Vagina (tissue), 2 donors: ENCODE results near the gene SSBP4. TPM values are rescaled to one million over a fixed set of nuclear protein-coding genes. Genes with fewer than 3 reads are reported as not detected.

Source experiments
- DNase-seq, 2 donors: peaks; one replicate each; pipeline ENCODE4 v3.0.0-alpha.2; 2017; ENCODE audit errors: extremely low spot score in 2 of 2
- H3K27ac ChIP-seq: fragments of 200-600 bp; sonication (generic); one replicate; pipeline ENCODE4 v1.5.1; 2019
- H3K27me3 ChIP-seq: fragments of 200-600 bp; sonication (generic); one replicate; pipeline ENCODE4 v1.5.1; 2019
- H3K36me3 ChIP-seq, 2 donors: fragments of 200-600 bp; sonication (generic); one replicate each; pipeline ENCODE4 v1.5.1; 2017 to 2019
- H3K4me1 ChIP-seq: fragments of 200-600 bp; sonication (generic); one replicate; pipeline ENCODE4 v1.5.1; 2019
- H3K4me3 ChIP-seq, 2 donors: fragments of 200-600 bp; sonication (generic); 1 replicate in 1 of 2; 2 replicates in 1 of 2; pipeline ENCODE4 v1.5.1; 2016 to 2019
- H3K9me3 ChIP-seq: fragments of 200-600 bp; sonication (generic); one replicate; pipeline ENCODE4 v1.5.1; 2019
- POLR2A ChIP-seq, 2 donors: fragments of 450-650 bp; IDR thresholded peaks; one replicate each; pipeline ENCODE4 v1.6.1; 2017; ENCODE audit warnings: antibody characterized with exemption in 2 of 2, mild to moderate bottlenecking in 2 of 2, moderate library complexity in 2 of 2
- POLR2AphosphoS5 ChIP-seq, 2 donors: sonication (generic); formaldehyde crosslinking; IDR thresholded peaks; one replicate each; pipeline ENCODE4 v1.9.0; 2017; ENCODE audit warnings: antibody characterized with exemption in 2 of 2, mild to moderate bottlenecking in 2 of 2, low read depth in 1 of 2; ENCODE audit not compliant: insufficient read depth in 1 of 2
- intact Hi-C: fragments of 100-400 bp; cut with DNase I; formaldehyde crosslinking; loops from one replicate; pipeline ENCODE4 v1.15.1; 2023
- total RNA-seq: library from RNA; depleted of rRNA; stranded (reverse); fragments of >200 nt; gene quantifications from one replicate; pipeline ENCODE4 v1.2.3, GENCODE V29; 2016
- TF ChIP-seq, protein P1 (sequence below), 3 experiments: fragments of 450-650 bp in 2 of 3; fragments of 200-600 bp in 1 of 3; sonication (generic) in 1 of 3; IDR thresholded peaks; one replicate each; pipeline ENCODE4 v1.5.1; 2017 to 2019; ENCODE audit warnings: antibody characterized with exemption in 3 of 3, mild to moderate bottlenecking in 2 of 3, moderate library complexity in 2 of 3

Gene SSBP4
- total RNA-seq, 1 donor from 2014 or later, result 72.7 TPM

DNA sequence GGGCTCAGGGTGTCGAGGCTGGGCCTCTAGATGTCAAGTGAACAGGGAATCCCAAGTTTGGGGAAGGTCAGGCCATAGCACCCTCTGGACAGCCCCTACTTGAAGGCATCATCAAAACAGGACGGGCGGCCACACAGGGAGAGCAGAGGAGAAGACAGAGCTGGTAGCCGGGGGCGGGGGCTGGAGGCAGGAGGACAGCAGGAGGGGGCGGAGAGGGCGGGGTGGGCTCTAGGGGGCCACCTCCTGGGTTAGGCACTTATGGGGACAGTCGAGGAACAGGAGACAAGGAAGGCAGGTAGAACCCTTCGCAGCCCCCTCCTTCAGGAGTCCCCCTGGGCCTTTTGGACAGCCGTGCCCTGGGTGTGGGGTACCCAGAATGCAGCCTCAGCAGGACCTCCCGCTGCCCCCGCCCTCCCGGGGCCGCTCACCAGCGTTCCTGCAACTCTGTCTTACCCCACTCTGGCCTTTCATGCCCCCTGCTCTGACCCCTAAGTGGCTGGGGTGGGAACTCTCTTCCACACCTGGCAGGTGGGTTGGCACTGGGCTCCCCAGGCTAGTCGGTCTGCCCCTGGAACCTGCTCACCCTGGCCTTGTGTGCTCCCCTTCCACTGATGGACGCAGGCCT, 5.8 kb downstream of the SSBP4 start:
- no peaks in the 10 kb centered on the region for H3K9me3 ChIP-seq
- TF ChIP-seq, protein P1, sequence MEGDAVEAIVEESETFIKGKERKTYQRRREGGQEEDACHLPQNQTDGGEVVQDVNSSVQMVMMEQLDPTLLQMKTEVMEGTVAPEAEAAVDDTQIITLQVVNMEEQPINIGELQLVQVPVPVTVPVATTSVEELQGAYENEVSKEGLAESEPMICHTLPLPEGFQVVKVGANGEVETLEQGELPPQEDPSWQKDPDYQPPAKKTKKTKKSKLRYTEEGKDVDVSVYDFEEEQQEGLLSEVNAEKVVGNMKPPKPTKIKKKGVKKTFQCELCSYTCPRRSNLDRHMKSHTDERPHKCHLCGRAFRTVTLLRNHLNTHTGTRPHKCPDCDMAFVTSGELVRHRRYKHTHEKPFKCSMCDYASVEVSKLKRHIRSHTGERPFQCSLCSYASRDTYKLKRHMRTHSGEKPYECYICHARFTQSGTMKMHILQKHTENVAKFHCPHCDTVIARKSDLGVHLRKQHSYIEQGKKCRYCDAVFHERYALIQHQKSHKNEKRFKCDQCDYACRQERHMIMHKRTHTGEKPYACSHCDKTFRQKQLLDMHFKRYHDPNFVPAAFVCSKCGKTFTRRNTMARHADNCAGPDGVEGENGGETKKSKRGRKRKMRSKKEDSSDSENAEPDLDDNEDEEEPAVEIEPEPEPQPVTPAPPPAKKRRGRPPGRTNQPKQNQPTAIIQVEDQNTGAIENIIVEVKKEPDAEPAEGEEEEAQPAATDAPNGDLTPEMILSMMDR (IDR thresholded peaks at IDR 0.05), result no peak
- no peak for TF ChIP-seq POLR2A (IDR thresholded peaks at IDR 0.05)
- TF ChIP-seq POLR2AphosphoS5 (IDR thresholded peaks at IDR 0.05; ENCODE audit: insufficient read depth in 1 of 2, low read depth in 1 of 2), result no peak
- H3K4me3 ChIP-seq, result no peak overlapping the region
- no peaks in the 10 kb centered on the region for H3K36me3 ChIP-seq
- intact Hi-C loops, result no loop called here
- peaks cover 95% of the 10 kb centered on the region for H3K4me1 ChIP-seq
- no peak for DNase-seq
- peak overlapping the region; percentile 86 for H3K27ac ChIP-seq
- H3K27me3 ChIP-seq, result no peaks in the 10 kb centered on the region

GRCh38 chr19:18425515-18426415, 6.6 kb downstream of the SSBP4 start:
- DNase-seq, result no peak
- peaks cover 95% of the 10 kb centered on the region for H3K4me1 ChIP-seq
- intact Hi-C loops, result no loop called here

DNA sequence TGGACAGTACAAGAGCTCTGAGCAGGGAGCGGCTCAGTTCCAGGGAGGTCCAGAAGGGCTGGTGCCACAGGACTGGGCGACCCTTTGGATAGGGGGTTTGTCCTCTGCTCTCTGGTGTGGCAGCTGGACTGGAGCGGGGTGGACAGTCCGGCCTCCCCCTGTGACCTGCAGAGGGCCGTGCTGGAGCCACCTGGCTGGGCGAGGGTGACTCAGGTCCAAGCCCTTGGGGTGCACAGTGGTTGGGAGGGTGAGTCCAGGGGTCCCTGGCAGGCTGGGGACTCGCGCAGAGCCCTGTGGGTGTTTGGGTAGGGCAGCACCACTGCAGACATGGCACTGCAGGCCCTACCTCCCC, 7.2 kb downstream of the SSBP4 start:
- Histone ChIP-seq H3K27ac (peak overlapping the region; percentile 86), H3K4me1 (peaks cover 89% of the 10 kb centered on the region), H3K36me3 (no peaks in the 10 kb centered on the region), H3K9me3 (no peaks in the 10 kb centered on the region), H3K27me3 (no peaks in the 10 kb centered on the region), H3K4me3 (no peak overlapping the region)
- no peak for DNase-seq
- intact Hi-C loops, result no loop called here
- no peak for TF ChIP-seq POLR2AphosphoS5 (IDR thresholded peaks at IDR 0.05; ENCODE audit: insufficient read depth in 1 of 2, low read depth in 1 of 2)
- TF ChIP-seq POLR2A (IDR thresholded peaks at IDR 0.05), result no peak

More at GRCh38 chr19:18425515-18426415, 6.6 kb downstream of the SSBP4 start:
- Histone ChIP-seq H3K9me3 (no peaks in the 10 kb centered on the region), H3K4me3 (peak overlapping the region in 1 of 2 donors; percentile 8), H3K27me3 (no peaks in the 10 kb centered on the region), H3K36me3 (no peaks in the 10 kb centered on the region), H3K27ac (peak overlapping the region; percentile 86)
- TF ChIP-seq POLR2A (IDR thresholded peaks at IDR 0.05) (no peak), POLR2AphosphoS5 (IDR thresholded peaks at IDR 0.05; ENCODE audit: insufficient read depth in 1 of 2, low read depth in 1 of 2) (no peak)
- TF ChIP-seq, protein P1 (IDR thresholded peaks at IDR 0.05), result no peak

GRCh38 chr19:18427080-18427742, 8.0 kb downstream of the SSBP4 start:
- intact Hi-C loops, result no loop called here
- H3K27ac ChIP-seq, result peak overlapping the region; percentile 86
- H3K4me3 ChIP-seq, result no peak overlapping the region
- DNase-seq, result no peak
- no peaks in the 10 kb centered on the region for H3K27me3 ChIP-seq
- no peak for TF ChIP-seq POLR2AphosphoS5 (IDR thresholded peaks at IDR 0.05; ENCODE audit: insufficient read depth in 1 of 2, low read depth in 1 of 2)
- no peak for TF ChIP-seq POLR2A (IDR thresholded peaks at IDR 0.05)
- TF ChIP-seq, protein P1 (IDR thresholded peaks at IDR 0.05), result no peak
- H3K36me3 ChIP-seq, result no peaks in the 10 kb centered on the region
- H3K9me3 ChIP-seq, result no peaks in the 10 kb centered on the region
- peaks cover 82% of the 10 kb centered on the region for H3K4me1 ChIP-seq

GRCh38 chr19:18427743-18428113, 8.5 kb downstream of the SSBP4 start:
- DNase-seq, result no peak
- peaks cover 82% of the 10 kb centered on the region for H3K4me1 ChIP-seq
- H3K4me3 ChIP-seq, result no peak overlapping the region
- H3K27ac ChIP-seq, result peak overlapping the region; percentile 81
- intact Hi-C loops, result no loop called here
- H3K9me3 ChIP-seq, result no peaks in the 10 kb centered on the region
- TF ChIP-seq POLR2AphosphoS5 (IDR thresholded peaks at IDR 0.05; ENCODE audit: insufficient read depth in 1 of 2, low read depth in 1 of 2), result no peak
- TF ChIP-seq POLR2A (IDR thresholded peaks at IDR 0.05), result no peak
- TF ChIP-seq, protein P1 (IDR thresholded peaks at IDR 0.05), result no peak
- no peaks in the 10 kb centered on the region for H3K36me3 ChIP-seq
- no peaks in the 10 kb centered on the region for H3K27me3 ChIP-seq
